HCT116 (cell line): ENCODE data around the gene CYB5R3. TPM values are rescaled to one million over a fixed set of nuclear protein-coding genes. Genes with fewer than 3 reads are reported as not detected.

Experiments
- ATAC-seq: fragments of 200-7000 bp; cut with Tn5 transposase; 2 replicates; pipeline ENCODE4 v1.9.1; 2020; ENCODE audit warnings: mild to moderate bottlenecking, moderate library complexity
- BruUV-seq: library from RNA; stranded (reverse); fragments of 400-500 nt; replicated peaks from 2 replicates; lab custom pipeline; 2021; lab: Mats Ljungman, UMichigan
- CTCF ChIA-PET: fragments of 300-600 bp; sonication (Branson Sonifier 250); formaldehyde crosslinking; loops from one replicate; lab custom pipeline; 2021; ENCODE audit warnings: antibody characterized with exemption; lab: Charles Lee
- POLR2A ChIA-PET: fragments of 300-600, 350-600 bp; sonication (Branson Sonifier 250); formaldehyde crosslinking; loops from one replicate; lab custom pipeline; 2021; ENCODE audit warnings: antibody characterized with exemption; lab: Charles Lee
- RAD21 ChIA-PET, 2 experiments: fragments of 300-600 bp; sonication (Branson Sonifier 250); formaldehyde crosslinking; loops; one replicate each; lab custom pipeline; 2023; ENCODE audit warnings: low total read pairs in 2 of 2; ENCODE audit not compliant: uncharacterized antibody in 2 of 2, unreplicated experiment in 2 of 2, low non-redundant PET in 1 of 2; lab: Charles Lee
- DNase-seq: peaks from one replicate; pipeline ENCODE4 v3.0.0-alpha.2; 2010; ENCODE audit warnings: low read depth, low spot score
- H2AFZ ChIP-seq: fragments of 200-600 bp; shearing (Covaris generic), sonication (generic); 2 replicates; pipeline ENCODE4 v1.6.1; 2017; ENCODE audit warnings: low read depth, mixed run types, mixed read lengths, antibody characterized with exemption, low read length; ENCODE audit not compliant: poor library complexity, severe bottlenecking
- H3K27ac ChIP-seq: 2 replicates; pipeline ENCODE4 v1.5.1; 2012; ENCODE audit warnings: low read depth, low read length
- H3K27me3 ChIP-seq: fragments of 200-600 bp; sonication (generic); 2 replicates; pipeline ENCODE4 v1.6.1; 2016; ENCODE audit warnings: mixed run types, low read length, mixed read lengths; ENCODE audit not compliant: insufficient read depth
- H3K36me3 ChIP-seq, 2 experiments: fragments of 200-500 bp in 1 of 2; fragments of 200-600 bp in 1 of 2; sonication (Bioruptor generic) in 1 of 2; sonication (generic) in 1 of 2; 2 replicates each; pipeline versions ENCODE4 v1.5.1 to v1.6.1; 2014 to 2016; ENCODE audit warnings: low read length in 2 of 2, inconsistent platforms in 1 of 2, mixed read lengths in 1 of 2, mixed run types in 1 of 2; ENCODE audit not compliant: insufficient read depth in 2 of 2, control insufficient read depth in 1 of 2
- H3K4me1 ChIP-seq, 2 experiments: fragments of 200-600 bp in 1 of 2; sonication (generic) in 1 of 2; 2 replicates each; pipeline versions ENCODE4 v1.5.1 to v1.6.1; 2012 to 2017; ENCODE audit warnings: low read length in 2 of 2, inconsistent platforms in 1 of 2, mild to moderate bottlenecking in 1 of 2, mixed read lengths in 1 of 2, mixed run types in 1 of 2, moderate library complexity in 1 of 2; ENCODE audit not compliant: insufficient read depth in 2 of 2, control insufficient read depth in 1 of 2
- H3K4me2 ChIP-seq: fragments of 200-600 bp; sonication (generic); 2 replicates; pipeline ENCODE4 v1.6.1; 2017; ENCODE audit warnings: mixed run types, low read length, mixed read lengths
- H3K4me3 ChIP-seq, 2 experiments: fragments of 200-600 bp in 1 of 2; sonication (generic) in 1 of 2; replicated peaks in 1 of 2; 2 replicates each; pipeline ENCODE4 v1.5.1; 2011 to 2016; ENCODE audit warnings: low read length in 2 of 2, control low read depth in 1 of 2, low read depth in 1 of 2, mild to moderate bottlenecking in 1 of 2, mixed read lengths in 1 of 2, mixed run types in 1 of 2
- H3K79me2 ChIP-seq: fragments of 200-600 bp; sonication (generic); 2 replicates; pipeline ENCODE4 v1.6.1; 2017; ENCODE audit warnings: mild to moderate bottlenecking, mixed run types, low read length, moderate library complexity, mixed read lengths; ENCODE audit not compliant: insufficient read depth
- H3K9ac ChIP-seq: fragments of 200-600 bp; sonication (generic); 2 replicates; pipeline ENCODE4 v1.6.1; 2016; ENCODE audit warnings: low read length, mixed read lengths
- H3K9me2 ChIP-seq: fragments of 200-600 bp; sonication (generic), shearing (Covaris generic); 2 replicates; pipeline ENCODE4 v1.6.1; 2017; ENCODE audit warnings: mixed run types, mild to moderate bottlenecking, moderate library complexity; ENCODE audit not compliant: insufficient read depth
- H3K9me3 ChIP-seq, 2 experiments: fragments of 200-500 bp in 1 of 2; fragments of 200-600 bp in 1 of 2; sonication (Bioruptor generic) in 1 of 2; sonication (generic) in 1 of 2; 2 replicates each; pipeline ENCODE4 v1.6.1; 2014 to 2017; ENCODE audit warnings: low read length in 2 of 2, mixed read lengths in 2 of 2, inconsistent platforms in 1 of 2, low read depth in 1 of 2, mild to moderate bottlenecking in 1 of 2, mixed run types in 1 of 2, moderate library complexity in 1 of 2; ENCODE audit not compliant: control insufficient read depth in 1 of 2, insufficient read depth in 1 of 2
- H4K20me1 ChIP-seq: fragments of 200-600 bp; sonication (generic), shearing (Covaris generic); 2 replicates; pipeline ENCODE4 v1.6.1; 2017; ENCODE audit warnings: mixed run types, mild to moderate bottlenecking, moderate library complexity; ENCODE audit not compliant: insufficient read depth
- ATF3 ChIP-seq: IDR thresholded peaks from 2 replicates; pipeline ENCODE4 v1.6.1; 2012
- CEBPB ChIP-seq: IDR thresholded peaks from 2 replicates; pipeline ENCODE4 v1.6.1; 2012; ENCODE audit warnings: low read depth
- FOSL1 ChIP-seq: IDR thresholded peaks from 2 replicates; pipeline ENCODE4 v1.6.1; 2012; ENCODE audit warnings: low read depth
- JUND ChIP-seq: IDR thresholded peaks from 2 replicates; pipeline ENCODE4 v1.6.1; 2012
- POLR2A ChIP-seq: IDR thresholded peaks from 2 replicates; pipeline ENCODE4 v1.7.0; 2011; ENCODE audit warnings: borderline replicate concordance; ENCODE audit not compliant: insufficient read depth, insufficient read length; ENCODE audit errors: extremely low read depth
- REST ChIP-seq: IDR thresholded peaks from 2 replicates; pipeline ENCODE4 v1.6.1; 2012; ENCODE audit warnings: low read depth
- ZFX ChIP-seq: fragments of 450-650 bp; IDR thresholded peaks from 2 replicates; pipeline ENCODE4 v1.6.1; 2017
- ZNF274 ChIP-seq: fragments of 200-500 bp; sonication (Bioruptor generic); IDR thresholded peaks from 2 replicates; pipeline ENCODE4 v1.6.1; 2014; ENCODE audit warnings: mild to moderate bottlenecking, low read depth, low read length, inconsistent platforms
- intact Hi-C: fragments of 100-400 bp; cut with micrococcal nuclease; formaldehyde crosslinking; loops from 2 replicates; pipeline ENCODE4 v1.10.0; 2022
- total RNA-seq: library from RNA; stranded (reverse); gene quantifications from one replicate; pipeline ENCODE4 v1.2.1, GENCODE V29; 2021; ENCODE audit not compliant: unreplicated experiment
- TF ChIP-seq, protein P1 (sequence below): IDR thresholded peaks from 2 replicates; pipeline ENCODE4 v1.6.1; 2011; ENCODE audit warnings: mild to moderate bottlenecking, low read length, moderate library complexity; ENCODE audit not compliant: insufficient replicate concordance; ENCODE audit errors: extremely low read depth
- TF ChIP-seq, protein P2 (sequence below), 3 experiments: fragments of 200-600 bp in 1 of 3; sonication (generic) in 1 of 3; IDR thresholded peaks in 2 of 3; conservative IDR thresholded peaks in 1 of 3; 2 replicates each; pipeline ENCODE4 v1.5.1; 2012 to 2017; ENCODE audit warnings: low read depth in 2 of 3, low read length in 2 of 3, antibody characterized with exemption in 1 of 3, borderline replicate concordance in 1 of 3, control low read depth in 1 of 3, mild to moderate bottlenecking in 1 of 3, mixed read lengths in 1 of 3, mixed run types in 1 of 3, moderate library complexity in 1 of 3; ENCODE audit not compliant: insufficient read depth in 1 of 3

Gene CYB5R3
- total RNA-seq, 1 experiment from 2014 or later, result 127 TPM

DNA sequence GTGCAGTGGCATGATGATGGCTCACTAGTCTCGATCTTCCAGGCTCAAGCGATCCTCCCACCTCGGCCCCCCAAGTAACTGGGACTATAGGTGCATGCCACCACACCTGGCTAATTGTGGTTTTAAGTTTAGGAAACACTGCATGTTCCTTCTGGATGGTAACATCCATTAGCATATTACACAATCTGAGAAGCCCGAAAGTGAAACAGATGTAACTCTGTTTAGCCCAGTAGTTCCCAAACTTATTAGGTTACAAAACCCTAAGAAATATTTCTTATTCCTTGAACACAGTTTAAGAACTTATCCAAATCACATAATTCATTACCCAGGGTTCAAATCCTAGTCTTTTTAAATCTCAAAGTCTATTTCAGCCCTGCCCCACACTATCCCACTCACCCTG, 62.8 kb downstream of the CYB5R3 start:
- H3K9me3 ChIP-seq, result no peaks in the 10 kb centered on the region
- intact Hi-C loops, result no loop called here
- H3K4me2 ChIP-seq, result no peak overlapping the region
- BruUV-seq, result no TSS peak
- no peak overlapping the region for H3K27ac ChIP-seq
- peaks cover 45 to 56% of the 10 kb centered on the region in 2 experiments; a peak in 3 of 4 replicates for H3K36me3 ChIP-seq
- peaks cover 3 to 10% of the 10 kb centered on the region in 2 experiments for H3K4me1 ChIP-seq
- H3K9me2 ChIP-seq, result no peaks in the 10 kb centered on the region
- ATAC-seq, result no peak
- POLR2A ChIA-PET, result no interaction called here
- RAD21 ChIA-PET, result no interaction called here
- TF ChIP-seq, protein P1, sequence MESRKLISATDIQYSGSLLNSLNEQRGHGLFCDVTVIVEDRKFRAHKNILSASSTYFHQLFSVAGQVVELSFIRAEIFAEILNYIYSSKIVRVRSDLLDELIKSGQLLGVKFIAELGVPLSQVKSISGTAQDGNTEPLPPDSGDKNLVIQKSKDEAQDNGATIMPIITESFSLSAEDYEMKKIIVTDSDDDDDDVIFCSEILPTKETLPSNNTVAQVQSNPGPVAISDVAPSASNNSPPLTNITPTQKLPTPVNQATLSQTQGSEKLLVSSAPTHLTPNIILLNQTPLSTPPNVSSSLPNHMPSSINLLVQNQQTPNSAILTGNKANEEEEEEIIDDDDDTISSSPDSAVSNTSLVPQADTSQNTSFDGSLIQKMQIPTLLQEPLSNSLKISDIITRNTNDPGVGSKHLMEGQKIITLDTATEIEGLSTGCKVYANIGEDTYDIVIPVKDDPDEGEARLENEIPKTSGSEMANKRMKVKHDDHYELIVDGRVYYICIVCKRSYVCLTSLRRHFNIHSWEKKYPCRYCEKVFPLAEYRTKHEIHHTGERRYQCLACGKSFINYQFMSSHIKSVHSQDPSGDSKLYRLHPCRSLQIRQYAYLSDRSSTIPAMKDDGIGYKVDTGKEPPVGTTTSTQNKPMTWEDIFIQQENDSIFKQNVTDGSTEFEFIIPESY, result no peak
- TF ChIP-seq JUND (no peak), ZFX (no peak), CEBPB (no peak), FOSL1 (no peak), ZNF274 (no peak), ATF3 (no peak), POLR2A (no peak), REST (no peak)
- TF ChIP-seq, protein P2, sequence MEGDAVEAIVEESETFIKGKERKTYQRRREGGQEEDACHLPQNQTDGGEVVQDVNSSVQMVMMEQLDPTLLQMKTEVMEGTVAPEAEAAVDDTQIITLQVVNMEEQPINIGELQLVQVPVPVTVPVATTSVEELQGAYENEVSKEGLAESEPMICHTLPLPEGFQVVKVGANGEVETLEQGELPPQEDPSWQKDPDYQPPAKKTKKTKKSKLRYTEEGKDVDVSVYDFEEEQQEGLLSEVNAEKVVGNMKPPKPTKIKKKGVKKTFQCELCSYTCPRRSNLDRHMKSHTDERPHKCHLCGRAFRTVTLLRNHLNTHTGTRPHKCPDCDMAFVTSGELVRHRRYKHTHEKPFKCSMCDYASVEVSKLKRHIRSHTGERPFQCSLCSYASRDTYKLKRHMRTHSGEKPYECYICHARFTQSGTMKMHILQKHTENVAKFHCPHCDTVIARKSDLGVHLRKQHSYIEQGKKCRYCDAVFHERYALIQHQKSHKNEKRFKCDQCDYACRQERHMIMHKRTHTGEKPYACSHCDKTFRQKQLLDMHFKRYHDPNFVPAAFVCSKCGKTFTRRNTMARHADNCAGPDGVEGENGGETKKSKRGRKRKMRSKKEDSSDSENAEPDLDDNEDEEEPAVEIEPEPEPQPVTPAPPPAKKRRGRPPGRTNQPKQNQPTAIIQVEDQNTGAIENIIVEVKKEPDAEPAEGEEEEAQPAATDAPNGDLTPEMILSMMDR (IDR thresholded peaks at IDR 0.05 in 2 of 3, conservative IDR thresholded peaks at IDR 0.05 in 1 of 3; ENCODE audit: borderline replicate concordance in 1 of 3, insufficient read depth in 1 of 3, low read depth in 2 of 3, low read length in 2 of 3), result no peak
- no peak overlapping the region for H2AFZ ChIP-seq
- peaks cover 27% of the 10 kb centered on the region; the same call in 1 of the 2 replicates for H3K79me2 ChIP-seq
- no peak for DNase-seq
- H3K27me3 ChIP-seq, result no peaks in the 10 kb centered on the region
- CTCF ChIA-PET, result no interaction called here
- no peak overlapping the region for H3K9ac ChIP-seq
- H4K20me1 ChIP-seq, result no peaks in the 10 kb centered on the region
- no peak overlapping the region for H3K4me3 ChIP-seq
